NCI-H187 treated with DMSO at 0.1 percent for 48 hours (cell line): ENCODE measurements around the gene MYO9A.

ENCODE experiments used
- DNase-seq: peaks from one replicate; lab custom pipeline; 2025; lab: John Stamatoyannopoulos, UW

The MYO9A gene

GRCh38 chr15:71853543-71853942 is 264.4 kb downstream of the MYO9A start:
- no peak for DNase-seq

GRCh38 chr15:71844916-71845315 is 273.0 kb downstream of the MYO9A start:
- DNase-seq = no peak

- no peak for DNase-seq
These were observed 276.4 kb downstream of the MYO9A start for GRCh38 chr15:71841563-71841962.

DNA sequence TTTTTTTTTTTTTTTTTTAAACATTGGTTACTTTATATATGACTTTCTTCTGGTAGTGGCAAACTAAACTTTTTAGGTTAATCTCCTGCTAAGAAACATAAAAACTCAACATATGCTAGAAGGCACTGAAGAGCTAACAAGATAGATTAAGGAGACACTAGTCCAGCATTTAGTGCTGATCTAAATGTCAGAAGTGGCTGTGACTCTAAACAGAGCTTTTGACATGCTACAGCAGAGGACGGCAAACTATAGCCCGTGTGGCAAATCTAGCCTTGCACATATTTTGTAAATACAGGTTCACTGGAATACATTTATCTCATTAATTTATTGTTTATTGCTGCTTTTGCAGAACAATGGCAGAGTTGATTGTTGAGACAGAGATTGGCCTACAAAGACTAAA is 287.0 kb downstream of the MYO9A start:
- DNase-seq = no peak

GRCh38 chr15:71826196-71826595 is 291.8 kb downstream of the MYO9A start:
- DNase-seq = no peak

DNA sequence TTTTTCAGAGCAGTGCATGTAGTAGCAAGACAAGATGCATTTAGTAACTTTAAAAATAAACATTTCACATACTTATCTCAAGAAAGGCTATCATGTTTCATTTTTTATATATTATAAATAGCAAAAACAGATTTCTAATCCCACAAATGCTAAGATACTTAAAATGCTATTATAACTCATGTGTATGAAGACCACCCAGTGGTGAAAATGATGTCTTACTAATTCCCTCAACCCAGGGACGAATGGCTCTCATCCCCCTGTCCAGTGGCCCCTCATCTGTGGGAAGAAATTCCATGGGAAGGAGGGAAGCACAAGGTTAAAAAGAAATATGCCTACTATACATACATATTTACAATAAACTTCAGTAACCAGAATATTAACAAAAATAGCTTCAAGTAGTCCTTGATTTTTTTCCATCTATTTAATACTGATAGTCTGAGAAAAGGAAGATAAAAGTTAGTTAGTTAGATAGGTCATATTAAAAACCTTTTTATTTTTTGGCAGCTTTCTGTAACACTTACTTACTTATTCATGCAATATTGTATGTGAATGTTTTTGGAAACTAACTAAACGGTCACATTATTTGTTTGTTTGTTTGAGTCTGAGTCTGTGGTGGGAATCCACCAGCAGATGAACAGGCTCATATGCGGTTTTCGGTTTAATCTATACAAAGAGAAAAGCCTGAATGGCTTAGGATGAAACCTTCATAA is 292.8 kb downstream of the MYO9A start:
- DNase-seq = no peak

DNA sequence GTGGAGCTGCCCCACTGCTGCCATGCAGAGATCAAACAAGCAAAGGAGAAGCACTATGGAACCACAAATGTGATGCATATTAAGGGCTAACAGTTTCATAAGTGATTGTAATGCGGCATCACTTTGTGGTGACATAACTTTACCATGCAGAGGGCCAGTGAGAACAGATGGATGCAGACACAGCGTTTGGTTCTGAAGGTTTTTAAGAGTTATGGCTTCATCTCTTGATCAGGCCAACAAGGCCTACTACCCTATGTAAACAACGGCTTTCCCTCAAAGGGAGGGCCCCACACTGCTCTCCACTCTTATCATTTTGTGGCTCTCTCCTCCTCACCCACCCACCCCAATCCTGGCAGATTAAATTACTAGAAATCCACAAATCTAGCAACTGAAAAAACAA is 294.1 kb downstream of the MYO9A start:
- DNase-seq = no peak

- DNase-seq = no peak
These were observed 294.9 kb downstream of the MYO9A start for GRCh38 chr15:71822890-71823630.

GRCh38 chr15:71821547-71822129 is 296.3 kb downstream of the MYO9A start:
- DNase-seq = no peak

DNA sequence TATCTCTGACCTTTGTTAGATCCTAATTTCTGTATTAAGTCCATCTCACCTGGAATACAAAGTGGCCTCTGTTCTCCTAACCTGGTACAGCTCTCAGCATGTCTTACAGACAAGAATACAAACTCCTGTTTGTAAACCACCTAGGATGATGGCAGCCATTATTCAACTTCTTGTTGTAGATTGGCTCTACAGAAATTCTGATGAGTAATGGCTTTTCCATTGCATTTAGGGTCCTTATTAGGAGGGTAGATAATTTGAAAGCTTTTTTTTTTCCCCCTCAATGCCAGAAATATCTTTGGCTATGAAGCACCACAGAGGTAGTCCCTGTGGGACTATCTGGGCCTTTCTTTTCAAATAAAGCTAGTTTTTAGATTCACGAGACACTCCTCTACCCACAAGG is 297.8 kb downstream of the MYO9A start:
- DNase-seq = no peak

DNA sequence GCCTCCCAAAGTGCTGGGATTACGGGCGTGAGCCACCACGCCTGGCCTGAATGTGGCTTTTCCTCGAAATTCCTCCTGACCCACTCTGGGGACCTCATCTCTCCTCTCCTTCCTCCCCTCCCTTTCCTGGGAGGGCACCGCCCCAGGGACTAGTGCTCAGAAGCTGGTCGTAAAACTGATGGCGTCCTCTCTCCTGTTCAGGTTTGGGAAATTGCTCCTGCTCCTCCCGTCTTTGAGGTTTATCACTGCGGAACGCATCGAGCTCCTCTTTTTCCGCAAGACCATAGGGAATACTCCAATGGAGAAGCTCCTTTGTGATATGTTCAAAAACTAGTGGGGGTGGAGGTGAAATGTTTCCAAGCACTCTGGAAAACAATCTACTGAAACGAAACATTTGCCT is 300.6 kb downstream of the MYO9A start:
- no peak for DNase-seq

DNA sequence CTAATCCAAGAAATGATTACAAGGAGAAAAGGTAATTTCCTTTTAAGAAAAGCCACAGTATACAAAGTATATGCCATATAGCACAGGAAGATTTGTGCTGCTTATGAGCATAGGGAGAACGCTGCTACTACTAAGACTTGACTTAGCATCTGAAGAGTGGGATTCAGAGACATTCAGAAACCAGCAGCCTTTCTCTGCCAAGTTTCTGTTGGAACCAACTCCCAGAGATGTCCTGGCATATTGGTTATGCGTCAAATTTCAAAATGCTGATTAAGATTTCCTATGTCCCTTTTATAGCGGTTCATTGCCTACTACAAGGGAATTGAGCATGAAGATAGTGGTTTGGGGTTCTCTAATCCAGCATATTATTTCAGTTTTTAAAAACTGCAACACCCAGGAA is 302.6 kb downstream of the MYO9A start:
- no peak for DNase-seq

DNA sequence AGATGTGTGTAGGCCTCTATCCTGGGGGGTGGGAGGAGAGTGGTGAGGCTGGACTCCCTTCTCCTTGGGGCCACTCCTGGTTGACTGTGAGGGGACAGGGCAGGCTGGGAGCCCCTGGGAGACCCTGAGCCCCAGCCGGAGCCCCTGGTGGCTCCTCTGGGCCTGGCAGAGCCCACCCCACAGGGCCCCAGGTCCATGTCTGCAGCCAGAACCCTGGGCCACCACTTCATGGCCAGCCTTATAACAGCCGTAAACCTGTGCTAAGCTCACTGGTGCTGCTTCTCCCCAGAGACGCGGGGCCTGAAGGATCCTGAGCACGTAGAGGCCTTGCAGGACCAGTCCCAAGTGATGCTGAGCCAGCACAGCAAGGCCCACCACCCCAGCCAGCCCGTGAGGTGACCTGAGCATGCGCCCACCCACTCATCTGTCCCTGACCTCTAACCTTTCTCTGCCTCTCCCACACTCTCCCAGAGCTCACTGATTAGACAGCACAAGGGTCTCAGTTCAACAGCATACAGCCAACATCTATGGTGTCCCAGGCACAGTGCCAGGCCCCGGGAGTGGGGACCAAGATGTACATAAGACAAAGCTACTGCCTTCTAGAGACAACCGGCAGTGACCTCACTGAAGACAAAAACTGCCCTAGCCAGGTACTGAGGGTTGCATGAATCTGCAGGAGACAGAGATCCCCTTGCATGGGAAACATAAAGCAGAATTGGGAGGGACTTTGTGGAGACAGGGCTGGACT is 304.1 kb downstream of the MYO9A start:
- DNase-seq = no peak

DNA sequence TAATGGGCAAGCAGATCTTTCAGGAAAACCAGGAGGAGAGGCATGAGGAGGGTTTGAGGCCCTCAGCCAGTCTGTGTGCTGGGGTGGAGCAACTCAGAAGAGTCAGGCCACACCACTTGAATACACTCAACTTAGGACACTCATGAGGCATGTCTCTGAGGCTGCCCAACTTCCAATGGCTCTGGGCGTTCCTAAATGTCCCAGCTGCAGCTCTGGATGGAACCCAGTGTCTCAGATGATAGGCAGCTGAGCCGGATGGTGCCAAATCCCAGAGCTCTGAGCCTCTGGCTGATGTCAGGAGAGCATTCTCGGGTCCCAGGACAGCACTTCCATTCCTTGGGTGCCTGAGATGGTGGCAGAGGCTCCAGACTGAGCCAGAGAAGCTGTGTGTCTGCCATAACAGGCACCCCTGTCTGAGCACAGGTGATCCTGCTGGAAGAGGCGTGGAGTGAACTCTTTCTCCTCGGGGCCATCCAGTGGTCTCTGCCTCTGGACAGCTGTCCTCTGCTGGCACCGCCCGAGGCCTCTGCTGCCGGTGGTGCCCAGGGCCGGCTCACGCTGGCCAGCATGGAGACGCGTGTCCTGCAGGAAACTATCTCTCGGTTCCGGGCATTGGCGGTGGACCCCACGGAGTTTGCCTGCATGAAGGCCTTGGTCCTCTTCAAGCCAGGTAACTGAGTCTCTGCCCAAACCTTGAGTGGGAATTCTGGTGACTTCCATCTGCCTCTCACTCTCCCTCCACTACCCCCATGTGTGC is 304.8 kb downstream of the MYO9A start:
- DNase-seq = no peak

- no peak for DNase-seq
These were observed 305.9 kb downstream of the MYO9A start for GRCh38 chr15:71811752-71812735.

GRCh38 chr15:71811036-71811736 is 306.8 kb downstream of the MYO9A start:
- DNase-seq = no peak

- DNase-seq = no peak
These were observed 307.5 kb downstream of the MYO9A start, which contains the start of gene NR2E3 for GRCh38 chr15:71810256-71811035. Gene NR2E3 (plus strand): TSS chr15:71810554. CDS start chr15:71810744, 190 bp downstream.

DNA sequence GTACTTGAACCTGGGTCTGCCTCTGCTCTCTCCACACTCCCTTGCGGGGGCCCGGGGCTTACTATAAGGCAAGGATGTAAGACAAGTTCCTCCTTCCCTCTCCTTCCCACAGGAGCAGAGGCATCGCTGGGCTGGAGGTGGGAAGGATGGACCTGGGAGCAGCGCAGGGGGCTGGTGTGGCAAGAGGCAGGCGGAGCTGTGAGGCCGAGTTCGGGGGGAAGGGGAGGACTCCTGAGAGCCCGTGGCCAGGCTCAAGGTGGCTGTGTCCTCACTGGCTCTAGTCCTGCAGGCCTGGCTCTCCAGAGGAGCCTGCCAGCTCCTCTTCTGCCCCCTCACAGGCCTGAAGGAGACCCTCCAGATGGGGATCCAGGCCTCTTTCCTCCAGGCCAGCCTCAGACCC is 308.6 kb downstream of the MYO9A start:
- DNase-seq = no peak
